ENCODE results near the gene TMEM92. TPM values are rescaled to one million over a fixed set of nuclear protein-coding genes. Genes with fewer than 3 reads are reported as not detected.

The TMEM92 gene
- total and polyA plus RNA-seq, 2 experiments from 2014 or later, result 0.32 TPM; not detected in 1

GRCh38 chr17:50259477-50260324 lies 14.6 kb upstream of the TMEM92 start:
- H3K27me3 ChIP-seq (replicated peaks; ENCODE audit: insufficient read depth), result no peaks in the 10 kb centered on the region
- TF ChIP-seq EZH2 (IDR thresholded peaks at IDR 0.05; ENCODE audit: insufficient read depth, poor library complexity, severe bottlenecking), result no peak
- no peak for TF ChIP-seq EZH2phosphoT487 (IDR thresholded peaks at IDR 0.05; ENCODE audit: insufficient read depth, low read depth)
- H3K9me2 ChIP-seq (ENCODE audit: insufficient read depth), result no peaks in the 10 kb centered on the region
- peak overlapping the region; percentile 23 for H3K4me2 ChIP-seq (ENCODE audit: unreplicated experiment)
- no peaks in the 10 kb centered on the region for H4K20me1 ChIP-seq (ENCODE audit: insufficient read depth)
- 23 to 24% methylated on average over 19 of the region's 19 CpGs for WGBS, 2 experiments (ENCODE audit: low coverage in 1 of 2, low lambda C conversion rate in 2 of 2, missing lambda C conversion rate in 2 of 2)
- no peaks in the 10 kb centered on the region for H3K79me2 ChIP-seq (ENCODE audit: insufficient read depth)
- H3K36me3 ChIP-seq (ENCODE audit: low read depth), result no peaks in the 10 kb centered on the region
- H3K4me3 ChIP-seq, result no peak overlapping the region
- DNase-seq, result peak; percentile 55
- H3K27ac ChIP-seq, result peak overlapping the region; percentile 29
- peak overlapping the region; percentile 37; the same call in 1 of the 2 replicates for H2AFZ ChIP-seq
- H3K9ac ChIP-seq, result peak overlapping the region; percentile 59
- in situ Hi-C loops (cut with MboI), result no loop called here
- H3K9me3 ChIP-seq (ENCODE audit: low read depth), result no peaks in the 10 kb centered on the region
- peaks cover 38% of the 10 kb centered on the region for H3K4me1 ChIP-seq (ENCODE audit: insufficient read depth)
- no peaks in the 10 kb centered on the region for H3F3A ChIP-seq (ENCODE audit: insufficient read depth)

DNA sequence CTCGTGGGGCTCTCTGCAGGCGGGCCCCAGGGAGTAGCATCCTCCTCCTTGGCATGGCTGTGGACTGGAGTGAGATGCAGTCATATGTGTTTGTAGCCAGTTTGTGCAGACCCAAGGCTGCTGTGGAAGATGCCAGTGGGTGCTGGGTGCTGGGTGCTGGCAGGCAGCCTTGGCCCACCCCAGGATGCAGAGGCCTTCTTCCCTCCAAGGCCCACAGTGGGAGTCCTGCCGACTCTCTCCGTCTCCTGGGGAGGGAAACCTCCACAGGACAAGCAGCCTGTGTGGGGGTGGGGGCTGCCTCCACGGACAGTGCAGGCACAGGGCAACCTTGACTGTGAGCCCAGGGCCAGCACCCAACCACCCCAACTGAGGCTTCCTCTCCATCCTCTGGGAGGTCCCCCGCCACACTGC lies 13.8 kb upstream of the TMEM92 start:
- Histone ChIP-seq H3K27me3 (replicated peaks; ENCODE audit: insufficient read depth) (no peaks in the 10 kb centered on the region), H3K9me3 (ENCODE audit: low read depth) (no peaks in the 10 kb centered on the region), H3K36me3 (ENCODE audit: low read depth) (no peaks in the 10 kb centered on the region), H3K79me2 (ENCODE audit: insufficient read depth) (peaks cover 4% of the 10 kb centered on the region; the same call in 1 of the 2 replicates), H4K20me1 (ENCODE audit: insufficient read depth) (no peaks in the 10 kb centered on the region), H3K9me2 (ENCODE audit: insufficient read depth) (no peaks in the 10 kb centered on the region), H3K27ac (no peak overlapping the region), H2AFZ (no peak overlapping the region), H3K9ac (no peak overlapping the region), H3F3A (ENCODE audit: insufficient read depth) (no peaks in the 10 kb centered on the region), H3K4me3 (no peak overlapping the region), H3K4me2 (ENCODE audit: unreplicated experiment) (no peak overlapping the region), H3K4me1 (ENCODE audit: insufficient read depth) (peaks cover 46% of the 10 kb centered on the region)
- WGBS, 2 experiments (ENCODE audit: low coverage in 1 of 2, low lambda C conversion rate in 2 of 2, missing lambda C conversion rate in 2 of 2), result 66 to 68% methylated on average over 6 of the region's 6 CpGs
- DNase-seq, result no peak
- in situ Hi-C loops (cut with MboI), result no loop called here
- TF ChIP-seq EZH2 (IDR thresholded peaks at IDR 0.05; ENCODE audit: insufficient read depth, poor library complexity, severe bottlenecking), result no peak
- no peak for TF ChIP-seq EZH2phosphoT487 (IDR thresholded peaks at IDR 0.05; ENCODE audit: insufficient read depth, low read depth)

- H4K20me1 ChIP-seq (ENCODE audit: insufficient read depth), result no peaks in the 10 kb centered on the region
- no peaks in the 10 kb centered on the region for H3F3A ChIP-seq (ENCODE audit: insufficient read depth)
- no peak overlapping the region for H3K27ac ChIP-seq
- in situ Hi-C loops (cut with MboI), result no loop called here
- H3K4me2 ChIP-seq (ENCODE audit: unreplicated experiment), result no peak overlapping the region
- H3K9me3 ChIP-seq (ENCODE audit: low read depth), result no peaks in the 10 kb centered on the region
- H3K4me3 ChIP-seq, result no peak overlapping the region
- H2AFZ ChIP-seq, result no peak overlapping the region
- no peak for DNase-seq
- peaks cover 12% of the 10 kb centered on the region for H3K79me2 ChIP-seq (ENCODE audit: insufficient read depth)
- no peak overlapping the region for H3K9ac ChIP-seq
- no peaks in the 10 kb centered on the region for H3K27me3 ChIP-seq (replicated peaks; ENCODE audit: insufficient read depth)
- H3K36me3 ChIP-seq (ENCODE audit: low read depth), result no peaks in the 10 kb centered on the region
- no peaks in the 10 kb centered on the region for H3K9me2 ChIP-seq (ENCODE audit: insufficient read depth)
- peaks cover 53% of the 10 kb centered on the region for H3K4me1 ChIP-seq (ENCODE audit: insufficient read depth)
- WGBS, 2 experiments (ENCODE audit: low coverage in 1 of 2, low lambda C conversion rate in 2 of 2, missing lambda C conversion rate in 2 of 2), result 90 to 92% methylated on average over 14 to 15 of the region's 15 CpGs
- no peak for TF ChIP-seq EZH2 (IDR thresholded peaks at IDR 0.05; ENCODE audit: insufficient read depth, poor library complexity, severe bottlenecking)
- TF ChIP-seq EZH2phosphoT487 (IDR thresholded peaks at IDR 0.05; ENCODE audit: insufficient read depth, low read depth), result no peak
These were observed 13.0 kb upstream of the TMEM92 start for GRCh38 chr17:50261051-50261915.

GRCh38 chr17:50262001-50262794 lies 12.1 kb upstream of the TMEM92 start:
- peaks cover 56% of the 10 kb centered on the region for H3K4me1 ChIP-seq (ENCODE audit: insufficient read depth)
- H3K27ac ChIP-seq, result no peak overlapping the region
- peaks cover 20% of the 10 kb centered on the region for H3K79me2 ChIP-seq (ENCODE audit: insufficient read depth)
- H3K36me3 ChIP-seq (ENCODE audit: low read depth), result no peaks in the 10 kb centered on the region
- no peak overlapping the region for H2AFZ ChIP-seq
- H4K20me1 ChIP-seq (ENCODE audit: insufficient read depth), result no peaks in the 10 kb centered on the region
- no peak overlapping the region for H3K4me3 ChIP-seq
- no peak for TF ChIP-seq EZH2 (IDR thresholded peaks at IDR 0.05; ENCODE audit: insufficient read depth, poor library complexity, severe bottlenecking)
- TF ChIP-seq EZH2phosphoT487 (IDR thresholded peaks at IDR 0.05; ENCODE audit: insufficient read depth, low read depth), result no peak
- H3K4me2 ChIP-seq (ENCODE audit: unreplicated experiment), result no peak overlapping the region
- DNase-seq, result no peak
- H3K27me3 ChIP-seq (replicated peaks; ENCODE audit: insufficient read depth), result no peaks in the 10 kb centered on the region
- no peaks in the 10 kb centered on the region for H3K9me3 ChIP-seq (ENCODE audit: low read depth)
- WGBS, 2 experiments (ENCODE audit: low coverage in 1 of 2, low lambda C conversion rate in 2 of 2, missing lambda C conversion rate in 2 of 2), result 75 to 82% methylated on average over 11 to 14 of the region's 14 CpGs
- H3F3A ChIP-seq (ENCODE audit: insufficient read depth), result no peaks in the 10 kb centered on the region
- no peaks in the 10 kb centered on the region for H3K9me2 ChIP-seq (ENCODE audit: insufficient read depth)
- no peak overlapping the region for H3K9ac ChIP-seq
- in situ Hi-C loops (cut with MboI), result no loop called here
